HepG2 (cell line): ENCODE measurements around the gene SHANK2. TPM values are rescaled to one million over a fixed set of nuclear protein-coding genes. Genes with fewer than 3 reads are reported as not detected.
A peak's percentile ranks its signal among the peaks of the same experiment; 100 is the strongest.

Source experiments
- ATAC-seq: fragments of 200-7000 bp; cut with Tn5 transposase; 3 replicates; pipeline ENCODE4 v1.9.1; 2020; ENCODE audit warnings: mild to moderate bottlenecking, moderate library complexity
- BruUV-seq: library from RNA; stranded (reverse); fragments of 400-500 nt; replicated peaks from 2 replicates; lab custom pipeline; 2021; lab: Mats Ljungman, UMichigan
- CTCF ChIA-PET: fragments of 300-600 bp; formaldehyde crosslinking; extraction: SDS; loops from one replicate; lab custom pipeline; 2021; ENCODE audit warnings: low total read pairs, inconsistent platforms, low intra/inter-chr PET ratio; lab: Yijun Ruan, JAX
- POLR2A ChIA-PET: fragments of 350-600 bp; sonication (Branson Sonifier 250); formaldehyde crosslinking; loops from one replicate; lab custom pipeline; 2020; ENCODE audit warnings: antibody characterized with exemption, inconsistent platforms; lab: Yijun Ruan, JAX
- DNase-seq: peaks from one replicate; pipeline ENCODE4 v3.0.0-alpha.2; 2015; ENCODE audit warnings: low spot score
- FAIRE-seq: peaks from 3 replicates; lab custom pipeline; 2011; peaks lifted over from hg19 to GRCh38; lab: Jason Lieb, UNC
- H2AFZ ChIP-seq: one replicate; pipeline ENCODE4 v1.6.1; 2011; ENCODE audit warnings: low read length, inconsistent platforms
- H3K27ac ChIP-seq: fragments of 300-600 bp; 3 replicates; pipeline ENCODE4 v1.8.0; 2011; ENCODE audit warnings: mixed run types, mild to moderate bottlenecking, mixed read lengths, low read length, inconsistent platforms; ENCODE audit not compliant: insufficient read depth; ENCODE audit errors: extremely low read length
- H3K27me3 ChIP-seq, 2 experiments: fragments of 200-600 bp in 1 of 2; 2 replicates in 1 of 2; 3 replicates in 1 of 2; pipeline versions ENCODE4 v1.6.0 to v1.8.0; 2011; ENCODE audit warnings: low read length in 2 of 2, mild to moderate bottlenecking in 2 of 2, moderate library complexity in 2 of 2, inconsistent platforms in 1 of 2; ENCODE audit not compliant: insufficient read depth in 2 of 2, control insufficient read depth in 1 of 2
- H3K36me3 ChIP-seq, 2 experiments: fragments of 200-600 bp in 1 of 2; replicated peaks in 1 of 2; 2 replicates in 1 of 2; 3 replicates in 1 of 2; pipeline versions ENCODE4 v1.5.1 to v1.8.0; 2011; ENCODE audit warnings: low read length in 2 of 2, inconsistent platforms in 1 of 2; ENCODE audit not compliant: insufficient read depth in 2 of 2, control insufficient read depth in 1 of 2
- H3K4me1 ChIP-seq: 2 replicates; pipeline ENCODE4 v1.5.1; 2012; ENCODE audit warnings: low read length, inconsistent platforms; ENCODE audit not compliant: insufficient read depth
- H3K4me2 ChIP-seq: 2 replicates; pipeline ENCODE4 v1.6.0; 2011; ENCODE audit warnings: low read depth, low read length, inconsistent platforms
- H3K4me3 ChIP-seq, 3 experiments: fragments of 200-600 bp in 1 of 3; sonication (generic), shearing (Covaris generic) in 1 of 3; replicated peaks in 1 of 3; 2 replicates each; pipeline ENCODE4 v1.5.1; 2011 to 2016; ENCODE audit warnings: low read length in 3 of 3, inconsistent platforms in 2 of 3, low read depth in 2 of 3, mild to moderate bottlenecking in 2 of 3, control low read depth in 1 of 3, mixed read lengths in 1 of 3; ENCODE audit not compliant: insufficient read depth in 1 of 3
- H3K79me2 ChIP-seq: one replicate; pipeline ENCODE4 v1.6.1; 2011; ENCODE audit warnings: low read length, inconsistent platforms; ENCODE audit not compliant: insufficient read depth
- H3K9ac ChIP-seq: 2 replicates; pipeline ENCODE4 v1.6.0; 2011; ENCODE audit warnings: mild to moderate bottlenecking, low read depth, low read length, inconsistent platforms; ENCODE audit not compliant: insufficient read depth
- H3K9me3 ChIP-seq: 2 replicates; pipeline ENCODE4 v1.5.1; 2012; ENCODE audit warnings: mild to moderate bottlenecking, low read length
- H4K20me1 ChIP-seq: 2 replicates; pipeline ENCODE4 v1.6.0; 2011; ENCODE audit warnings: inconsistent platforms, mild to moderate bottlenecking, low read length, moderate library complexity; ENCODE audit not compliant: insufficient read depth
- HDAC1 ChIP-seq: sonication (generic); formaldehyde crosslinking; IDR thresholded peaks from 2 replicates; pipeline ENCODE4 v1.5.1; 2020; ENCODE audit warnings: mild to moderate bottlenecking, missing genetic modification reagents
- HNF4A ChIP-seq: sonication (generic); formaldehyde crosslinking; IDR thresholded peaks from 2 replicates; pipeline ENCODE4 v1.4.0; 2020; ENCODE audit warnings: missing genetic modification reagents
- MAFF ChIP-seq: IDR thresholded peaks from 2 replicates; pipeline ENCODE4 v1.6.1; 2011; ENCODE audit warnings: low read depth, low read length, improper control_type of control experiment
- MBNL3 ChIP-seq: fragments of 250-450 bp; sonication (Bioruptor Pico); conservative IDR thresholded peaks from 2 replicates; pipeline ENCODE4 v1.8.0; 2022; ENCODE audit warnings: mild to moderate bottlenecking, inconsistent platforms
- RNF2 ChIP-seq: fragments of 450-650 bp; conservative IDR thresholded peaks from 2 replicates; pipeline ENCODE4 v1.6.1; 2016; ENCODE audit warnings: low read depth
- SMAD3 ChIP-seq: sonication (generic); formaldehyde crosslinking; IDR thresholded peaks from 2 replicates; pipeline ENCODE4 v1.4.0; 2020; ENCODE audit warnings: missing genetic modification reagents
- TP53 ChIP-seq: sonication (generic); formaldehyde crosslinking; conservative IDR thresholded peaks from 2 replicates; pipeline ENCODE4 v1.4.0; 2020; ENCODE audit warnings: missing genetic modification reagents
- YEATS4 ChIP-seq: sonication (generic); formaldehyde crosslinking; IDR thresholded peaks from 2 replicates; pipeline ENCODE4 v1.4.0; 2020; ENCODE audit warnings: missing genetic modification reagents, borderline replicate concordance
- YY1 ChIP-seq: IDR thresholded peaks from 2 replicates; pipeline ENCODE4 v1.6.1; 2011; ENCODE audit warnings: low read length, low read depth, moderate library complexity, mild to moderate bottlenecking; ENCODE audit not compliant: insufficient read depth, insufficient replicate concordance
- ZMAT3 ChIP-seq: sonication (generic); formaldehyde crosslinking; conservative IDR thresholded peaks from 2 replicates; pipeline ENCODE4 v1.7.0; 2021; ENCODE audit warnings: missing genetic modification reagents
- ZNF121 ChIP-seq: sonication (generic); formaldehyde crosslinking; IDR thresholded peaks from 2 replicates; pipeline ENCODE4 v1.5.0; 2020; ENCODE audit warnings: mild to moderate bottlenecking, missing genetic modification reagents
- ZNF337 ChIP-seq: sonication (generic); formaldehyde crosslinking; IDR thresholded peaks from 2 replicates; pipeline ENCODE4 v1.5.1; 2020; ENCODE audit warnings: missing genetic modification reagents, low read depth, mild to moderate bottlenecking, borderline replicate concordance
- ZNF354B ChIP-seq: sonication (generic); formaldehyde crosslinking; IDR thresholded peaks from 2 replicates; pipeline ENCODE4 v1.8.0; 2022; ENCODE audit warnings: mild to moderate bottlenecking, missing genetic modification reagents
- ZNF674 ChIP-seq: sonication (generic); formaldehyde crosslinking; IDR thresholded peaks from 2 replicates; pipeline ENCODE4 v1.5.0; 2020; ENCODE audit warnings: low read depth, mild to moderate bottlenecking, missing genetic modification reagents
- ZNF83 ChIP-seq: sonication (generic); formaldehyde crosslinking; IDR thresholded peaks from 2 replicates; pipeline ENCODE4 v1.4.0; 2020; ENCODE audit warnings: missing genetic modification reagents, mild to moderate bottlenecking, borderline replicate concordance
- WGBS: methylation state at CpG from one replicate; pipeline ENCODE4 v1.1.6; 2017; ENCODE audit warnings: low lambda C conversion rate; 5-methylcytosine and 5-hydroxymethylcytosine counted together
- in situ Hi-C: cut with HindIII; loops from 2 replicates; pipeline ENCODE4 v1.10.0; 2017; ENCODE audit warnings: low pct_unique_long_range_greater_than_20kb; ENCODE audit not compliant: extremely low pct_ligation_motif_present
- intact Hi-C: fragments of 100-400 bp; cut with micrococcal nuclease; formaldehyde crosslinking; loops from one replicate; pipeline ENCODE4 v1.10.0; 2022; ENCODE audit not compliant: unreplicated experiment
- polyA plus RNA-seq, 8 experiments: library from polyadenylated mRNA; depleted of rRNA in 3 of 8; stranded (reverse) in 7 of 8; unstranded in 1 of 8; fragments of >200 nt; fragmentation: Illumina TruSeq in 4 of 8; extraction: Trizol in 4 of 8; gene quantifications; 2 replicates each; pipeline versions ENCODE4 v1.2.1 to v1.2.3, GENCODE V29; 2011 to 2016; ENCODE audit warnings: low read depth in 4 of 8, missing spikeins in 1 of 8, mixed read lengths in 1 of 8; ENCODE audit not compliant: insufficient read depth in 1 of 8
- total RNA-seq, 5 experiments: library from RNA; depleted of rRNA; stranded (reverse); fragments of >200 nt; fragmentation: Illumina TruSeq; extraction: Trizol; gene quantifications; 2 replicates each; pipeline ENCODE4 v1.2.3, GENCODE V29; 2016; ENCODE audit warnings: low read depth in 1 of 5
- TF ChIP-seq, protein P1 (sequence below): sonication (generic); formaldehyde crosslinking; IDR thresholded peaks from 2 replicates; pipeline ENCODE4 v1.4.0; 2020; ENCODE audit warnings: missing genetic modification reagents
- TF ChIP-seq, protein P2 (sequence below): sonication (generic); formaldehyde crosslinking; IDR thresholded peaks from 2 replicates; pipeline ENCODE4 v1.8.1; 2023; ENCODE audit warnings: mild to moderate bottlenecking, missing genetic modification reagents

Gene SHANK2
- total and polyA plus RNA-seq, 2 of the 13 experiments (the other 11 are each of a cell fraction or from before 2014, with no cell fraction given), result 10.2 to 13.0 TPM

DNA sequence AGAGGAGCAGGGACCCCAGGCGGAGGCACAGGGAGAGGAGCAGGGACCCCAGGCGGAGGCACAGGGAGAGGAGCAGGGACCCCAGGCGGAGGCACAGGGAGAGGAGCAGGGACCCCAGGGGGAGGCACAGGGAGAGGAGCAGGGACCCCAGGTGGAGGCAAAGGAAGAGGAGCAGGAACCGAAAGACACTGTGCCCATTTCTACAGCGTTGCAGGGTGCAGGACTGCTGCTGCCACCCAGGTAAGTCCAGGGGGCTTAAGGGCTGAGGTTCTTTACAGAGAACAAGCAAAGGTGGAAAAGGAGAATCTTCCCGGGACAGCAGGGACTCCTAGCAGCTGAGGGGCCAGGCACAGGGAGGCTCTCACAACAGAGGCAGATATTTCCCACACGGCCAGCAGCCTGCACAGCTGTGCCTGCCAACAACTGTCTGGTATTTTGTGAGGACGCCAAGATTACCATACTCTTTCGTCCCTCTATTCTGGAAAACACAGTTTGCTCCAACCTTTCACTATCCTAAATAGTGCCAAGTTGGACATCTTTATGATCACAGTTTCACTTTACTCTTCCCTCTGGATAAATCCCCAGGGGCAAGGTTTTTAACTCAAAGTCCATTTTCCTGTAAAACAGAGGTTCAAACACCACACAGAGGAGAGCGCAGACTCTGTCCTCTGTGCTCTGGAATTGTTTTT is 39.4 kb downstream of the SHANK2 start:
- peaks cover 25% of the 10 kb centered on the region for H3K4me1 ChIP-seq
- TF ChIP-seq ZNF337 (CRISPR knock-in tag) (no peak), ZMAT3 (CRISPR knock-in tag) (no peak), HNF4A (CRISPR knock-in tag) (peak; percentile 29; the same call in 1 of the 2 replicates), SMAD3 (no peak), MAFF (no peak)
- TF ChIP-seq, all 625 proteins: peak for 1
- ChIA-PET POLR2A (no interaction called here), CTCF (no interaction called here)
- Histone ChIP-seq H3K9ac (no peak overlapping the region), H4K20me1 (peaks cover 43% of the 10 kb centered on the region), H3K27me3 (no peaks in the 10 kb centered on the region), H3K36me3 (peaks cover 30 to 64% of the 10 kb centered on the region in 2 experiments; a peak in 4 of 5 replicates), H3K4me2 (no peak overlapping the region), H3K27ac (no peak overlapping the region), H3K79me2 (peaks cover 81% of the 10 kb centered on the region), H3K4me3 (no peak overlapping the region), H3K9me3 (0 out of 2 replicates have a peak, but pooled peaks cover 5% of the 10 kb centered on the region), H2AFZ (no peak overlapping the region)
- peak; percentile 38 for ATAC-seq
- WGBS, result 95% methylated on average over 9 of the region's 10 CpGs
- intact Hi-C loops (no loop called here), in situ Hi-C loops (no loop called here)
- BruUV-seq, result no TSS peak
- FAIRE-seq, result no peak
- no peak for DNase-seq

DNA sequence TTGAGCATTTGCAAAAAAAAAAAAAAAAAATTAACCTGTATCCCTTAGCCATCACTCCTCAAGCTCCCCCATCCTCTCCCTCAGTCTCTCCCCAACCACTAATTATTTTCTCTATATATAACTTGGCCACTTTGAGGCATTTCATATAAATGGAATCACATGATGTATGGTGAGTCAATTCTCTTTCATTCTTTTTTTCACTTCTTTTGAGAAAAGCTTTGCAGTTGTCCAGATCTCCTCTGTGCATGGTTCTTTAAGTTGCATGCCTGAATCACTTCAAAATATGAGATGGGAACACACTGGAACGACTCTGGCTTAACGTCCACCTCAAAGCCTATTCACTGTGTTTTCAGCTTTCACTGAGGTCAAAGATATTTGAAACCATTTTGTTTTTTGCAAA is 40.7 kb downstream of the SHANK2 start:
- BruUV-seq, result no TSS peak

More for the DNA sequence above, 40.7 kb downstream of the SHANK2 start:
- CTCF ChIA-PET, result no interaction called here
- ATAC-seq (no peak), FAIRE-seq (no peak), DNase-seq (no peak)
- H3K9me3 ChIP-seq, result 0 out of 2 replicates have a peak, but pooled peaks cover 5% of the 10 kb centered on the region
- H3K4me2 ChIP-seq, result no peak overlapping the region
- no peak overlapping the region for H3K4me3 ChIP-seq
- WGBS, result 96% methylated on average over 2 of the region's 2 CpGs
- no peak overlapping the region for H3K27ac ChIP-seq
- TF ChIP-seq ZNF83 (CRISPR knock-in tag), result no peak
- no peak for TF ChIP-seq ZNF674 (CRISPR knock-in tag)
- TF ChIP-seq RNF2, result no peak
- no peak for TF ChIP-seq YEATS4 (CRISPR knock-in tag)
- TF ChIP-seq TP53, result no peak
- TF ChIP-seq, protein P1, sequence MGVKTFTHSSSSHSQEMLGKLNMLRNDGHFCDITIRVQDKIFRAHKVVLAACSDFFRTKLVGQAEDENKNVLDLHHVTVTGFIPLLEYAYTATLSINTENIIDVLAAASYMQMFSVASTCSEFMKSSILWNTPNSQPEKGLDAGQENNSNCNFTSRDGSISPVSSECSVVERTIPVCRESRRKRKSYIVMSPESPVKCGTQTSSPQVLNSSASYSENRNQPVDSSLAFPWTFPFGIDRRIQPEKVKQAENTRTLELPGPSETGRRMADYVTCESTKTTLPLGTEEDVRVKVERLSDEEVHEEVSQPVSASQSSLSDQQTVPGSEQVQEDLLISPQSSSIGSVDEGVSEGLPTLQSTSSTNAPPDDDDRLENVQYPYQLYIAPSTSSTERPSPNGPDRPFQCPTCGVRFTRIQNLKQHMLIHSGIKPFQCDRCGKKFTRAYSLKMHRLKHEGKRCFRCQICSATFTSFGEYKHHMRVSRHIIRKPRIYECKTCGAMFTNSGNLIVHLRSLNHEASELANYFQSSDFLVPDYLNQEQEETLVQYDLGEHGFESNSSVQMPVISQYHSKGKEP, result no peak
- no peak for TF ChIP-seq ZNF121 (CRISPR knock-in tag)
- TF ChIP-seq HDAC1, result no peak
- TF ChIP-seq, protein P2, sequence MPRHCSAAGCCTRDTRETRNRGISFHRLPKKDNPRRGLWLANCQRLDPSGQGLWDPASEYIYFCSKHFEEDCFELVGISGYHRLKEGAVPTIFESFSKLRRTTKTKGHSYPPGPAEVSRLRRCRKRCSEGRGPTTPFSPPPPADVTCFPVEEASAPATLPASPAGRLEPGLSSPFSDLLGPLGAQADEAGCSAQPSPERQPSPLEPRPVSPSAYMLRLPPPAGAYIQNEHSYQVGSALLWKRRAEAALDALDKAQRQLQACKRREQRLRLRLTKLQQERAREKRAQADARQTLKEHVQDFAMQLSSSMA (CRISPR knock-in tag), result no peak
- no peak for TF ChIP-seq YY1
- no peak for TF ChIP-seq ZNF354B (CRISPR knock-in tag)
- no peak for TF ChIP-seq MBNL3 (CRISPR knock-in tag)
- in situ Hi-C loops, result no loop called here
- peaks cover 32 to 55% of the 10 kb centered on the region in 2 experiments; a peak in 4 of 5 replicates for H3K36me3 ChIP-seq
- no peak overlapping the region for H2AFZ ChIP-seq
- H3K79me2 ChIP-seq, result peaks cover 88% of the 10 kb centered on the region
- intact Hi-C loops, result no loop called here
- no peak overlapping the region for H3K9ac ChIP-seq
- H4K20me1 ChIP-seq, result peaks cover 50% of the 10 kb centered on the region
- POLR2A ChIA-PET, result no interaction called here
- H3K27me3 ChIP-seq, result no peaks in the 10 kb centered on the region
- peaks cover 36% of the 10 kb centered on the region for H3K4me1 ChIP-seq
